HG03095 (cell line): ENCODE measurements around the gene PTCH1.

Source experiments
- ATAC-seq: cut with Tn5 transposase; IDR thresholded peaks from one replicate; pipeline ENCODE4 v1.9.1; 2021; ENCODE audit warnings: moderate library complexity; ENCODE audit not compliant: unreplicated experiment

The PTCH1 gene

GRCh38 chr9:95411054-95411892 lies 105.5 kb downstream of the PTCH1 start:
- ATAC-seq: no peak

GRCh38 chr9:95409650-95410426 lies 106.9 kb downstream of the PTCH1 start:
- no peak for ATAC-seq

GRCh38 chr9:95407524-95407923 lies 109.2 kb downstream of the PTCH1 start:
- no peak for ATAC-seq

GRCh38 chr9:95406121-95406520 lies 110.7 kb downstream of the PTCH1 start:
- no peak for ATAC-seq

GRCh38 chr9:95399261-95399660 lies 117.5 kb downstream of the PTCH1 start:
- ATAC-seq: no peak
